HG03354 (cell line): Measurements from ENCODE around the gene FITM1.
A peak's percentile ranks its signal among the peaks of the same experiment; 100 is the strongest.
"Not testable (repeated sequence)": the region's sequence is repeated elsewhere in the genome, so short reads cannot be mapped to it uniquely, and the experiment has no call there.

ENCODE experiments used
- ATAC-seq: cut with Tn5 transposase; IDR thresholded peaks from one replicate; pipeline ENCODE4 v1.9.1; 2021; ENCODE audit warnings: mild to moderate bottlenecking; ENCODE audit not compliant: unreplicated experiment, poor library complexity, severe bottlenecking

Gene FITM1

GRCh38 chr14:24096545-24097181, 33.8 kb upstream of the FITM1 start:
- no peak for ATAC-seq

GRCh38 chr14:24098229-24098926, 32.1 kb upstream of the FITM1 start:
- no peak for ATAC-seq

- ATAC-seq = no peak
Observed at GRCh38 chr14:24098927-24099813, 31.3 kb upstream of the FITM1 start.

- ATAC-seq = no peak
Observed at GRCh38 chr14:24100197-24100981, 30.1 kb upstream of the FITM1 start.

- no peak for ATAC-seq
Observed at GRCh38 chr14:24100982-24101494, 29.4 kb upstream of the FITM1 start.

GRCh38 chr14:24102357-24103048, 28.0 kb upstream of the FITM1 start:
- no peak for ATAC-seq

GRCh38 chr14:24103451-24103850, 27.0 kb upstream of the FITM1 start:
- no peak for ATAC-seq

- not testable (repeated sequence) for ATAC-seq
Observed at GRCh38 chr14:24105609-24106239, 24.7 kb upstream of the FITM1 start.

GRCh38 chr14:24106672-24107271, 23.7 kb upstream of the FITM1 start:
- ATAC-seq = no peak

- ATAC-seq = peak; percentile 39
Observed at GRCh38 chr14:24108336-24108874, 22.1 kb upstream of the FITM1 start.

GRCh38 chr14:24110060-24110459, 20.4 kb upstream of the FITM1 start:
- ATAC-seq = no peak

GRCh38 chr14:24110523-24110922, 19.9 kb upstream of the FITM1 start:
- ATAC-seq = no peak

- no peak for ATAC-seq
Observed at GRCh38 chr14:24113379-24113800, 17.1 kb upstream of the FITM1 start.

GRCh38 chr14:24113801-24114531, 16.5 kb upstream of the FITM1 start:
- peak; percentile 34 for ATAC-seq

- peak; percentile 86 for ATAC-seq
Observed at GRCh38 chr14:24114532-24115421, 15.7 kb upstream of the FITM1 start, which contains the start of the genes DCAF11 and NRL. Gene DCAF11 (plus strand): TSS chr14:24114777. CDS start chr14:24115595, 818 bp downstream. Gene NRL (minus strand): TSS chr14:24114949. CDS start chr14:24082848, 32,101 bp downstream.
